HepG2 (cell line): ENCODE measurements around the gene SLC23A2. TPM values are rescaled to one million over a fixed set of nuclear protein-coding genes. Genes with fewer than 3 reads are reported as not detected.

Source experiments
- ATAC-seq: fragments of 200-7000 bp; cut with Tn5 transposase; 3 replicates; pipeline ENCODE4 v1.9.1; 2020; ENCODE audit warnings: mild to moderate bottlenecking, moderate library complexity
- BruUV-seq: library from RNA; stranded (reverse); fragments of 400-500 nt; replicated peaks from 2 replicates; lab custom pipeline; 2021; lab: Mats Ljungman, UMichigan
- CTCF ChIA-PET: fragments of 300-600 bp; formaldehyde crosslinking; extraction: SDS; loops from one replicate; lab custom pipeline; 2021; ENCODE audit warnings: low total read pairs, inconsistent platforms, low intra/inter-chr PET ratio; lab: Yijun Ruan, JAX
- POLR2A ChIA-PET: fragments of 350-600 bp; sonication (Branson Sonifier 250); formaldehyde crosslinking; loops from one replicate; lab custom pipeline; 2020; ENCODE audit warnings: antibody characterized with exemption, inconsistent platforms; lab: Yijun Ruan, JAX
- DNase-seq: peaks from one replicate; pipeline ENCODE4 v3.0.0-alpha.2; 2015; ENCODE audit warnings: low spot score
- FAIRE-seq: peaks from 3 replicates; lab custom pipeline; 2011; peaks lifted over from hg19 to GRCh38; lab: Jason Lieb, UNC
- H2AFZ ChIP-seq: one replicate; pipeline ENCODE4 v1.6.1; 2011; ENCODE audit warnings: low read length, inconsistent platforms
- H3K27ac ChIP-seq: fragments of 300-600 bp; 3 replicates; pipeline ENCODE4 v1.8.0; 2011; ENCODE audit warnings: mixed run types, mild to moderate bottlenecking, mixed read lengths, low read length, inconsistent platforms; ENCODE audit not compliant: insufficient read depth; ENCODE audit errors: extremely low read length
- H3K27me3 ChIP-seq, 2 experiments: fragments of 200-600 bp in 1 of 2; 2 replicates in 1 of 2; 3 replicates in 1 of 2; pipeline versions ENCODE4 v1.6.0 to v1.8.0; 2011; ENCODE audit warnings: low read length in 2 of 2, mild to moderate bottlenecking in 2 of 2, moderate library complexity in 2 of 2, inconsistent platforms in 1 of 2; ENCODE audit not compliant: insufficient read depth in 2 of 2, control insufficient read depth in 1 of 2
- H3K36me3 ChIP-seq, 2 experiments: fragments of 200-600 bp in 1 of 2; replicated peaks in 1 of 2; 2 replicates in 1 of 2; 3 replicates in 1 of 2; pipeline versions ENCODE4 v1.5.1 to v1.8.0; 2011; ENCODE audit warnings: low read length in 2 of 2, inconsistent platforms in 1 of 2; ENCODE audit not compliant: insufficient read depth in 2 of 2, control insufficient read depth in 1 of 2
- H3K4me1 ChIP-seq: 2 replicates; pipeline ENCODE4 v1.5.1; 2012; ENCODE audit warnings: low read length, inconsistent platforms; ENCODE audit not compliant: insufficient read depth
- H3K4me2 ChIP-seq: 2 replicates; pipeline ENCODE4 v1.6.0; 2011; ENCODE audit warnings: low read depth, low read length, inconsistent platforms
- H3K4me3 ChIP-seq, 3 experiments: fragments of 200-600 bp in 1 of 3; sonication (generic), shearing (Covaris generic) in 1 of 3; replicated peaks in 1 of 3; 2 replicates each; pipeline ENCODE4 v1.5.1; 2011 to 2016; ENCODE audit warnings: low read length in 3 of 3, inconsistent platforms in 2 of 3, low read depth in 2 of 3, mild to moderate bottlenecking in 2 of 3, control low read depth in 1 of 3, mixed read lengths in 1 of 3; ENCODE audit not compliant: insufficient read depth in 1 of 3
- H3K79me2 ChIP-seq: one replicate; pipeline ENCODE4 v1.6.1; 2011; ENCODE audit warnings: low read length, inconsistent platforms; ENCODE audit not compliant: insufficient read depth
- H3K9ac ChIP-seq: 2 replicates; pipeline ENCODE4 v1.6.0; 2011; ENCODE audit warnings: mild to moderate bottlenecking, low read depth, low read length, inconsistent platforms; ENCODE audit not compliant: insufficient read depth
- H3K9me3 ChIP-seq: 2 replicates; pipeline ENCODE4 v1.5.1; 2012; ENCODE audit warnings: mild to moderate bottlenecking, low read length
- H4K20me1 ChIP-seq: 2 replicates; pipeline ENCODE4 v1.6.0; 2011; ENCODE audit warnings: inconsistent platforms, mild to moderate bottlenecking, low read length, moderate library complexity; ENCODE audit not compliant: insufficient read depth
- HNF4G ChIP-seq, 2 experiments: sonication (generic) in 1 of 2; formaldehyde crosslinking in 1 of 2; IDR thresholded peaks; 2 replicates each; pipeline versions ENCODE4 v1.4.0 to v1.6.1; 2011 to 2020; ENCODE audit warnings: borderline replicate concordance in 2 of 2, low read depth in 2 of 2, mild to moderate bottlenecking in 2 of 2, low read length in 1 of 2, missing genetic modification reagents in 1 of 2, moderate library complexity in 1 of 2
- MAZ ChIP-seq, 2 experiments: sonication (generic) in 1 of 2; formaldehyde crosslinking in 1 of 2; IDR thresholded peaks; 2 replicates each; pipeline versions ENCODE4 v1.5.0 to v1.6.1; 2012 to 2020; ENCODE audit warnings: low read depth in 2 of 2, mild to moderate bottlenecking in 2 of 2, borderline replicate concordance in 1 of 2, improper control_type of control experiment in 1 of 2, low read length in 1 of 2, missing genetic modification reagents in 1 of 2, moderate library complexity in 1 of 2
- NFE2 ChIP-seq: sonication (generic); formaldehyde crosslinking; IDR thresholded peaks from 2 replicates; pipeline ENCODE4 v1.4.0; 2020; ENCODE audit warnings: missing genetic modification reagents
- SIX1 ChIP-seq: sonication (generic); formaldehyde crosslinking; IDR thresholded peaks from 2 replicates; pipeline ENCODE4 v1.4.0; 2020; ENCODE audit warnings: missing genetic modification reagents, borderline replicate concordance
- STAT5B ChIP-seq: sonication (generic); formaldehyde crosslinking; IDR thresholded peaks from 2 replicates; pipeline ENCODE4 v1.4.0; 2020; ENCODE audit warnings: missing genetic modification reagents
- ZFX ChIP-seq: sonication (generic); formaldehyde crosslinking; IDR thresholded peaks from 2 replicates; pipeline ENCODE4 v1.4.0; 2020; ENCODE audit warnings: mild to moderate bottlenecking, low read depth, missing genetic modification reagents, moderate library complexity
- ZGPAT ChIP-seq: IDR thresholded peaks from 2 replicates; pipeline ENCODE4 v1.6.1; 2016; ENCODE audit warnings: mild to moderate bottlenecking
- ZNF205 ChIP-seq: IDR thresholded peaks from 2 replicates; pipeline ENCODE4 v1.6.1; 2018; ENCODE audit warnings: missing biosample characterization, missing genetic modification reagents
- ZNF652 ChIP-seq: IDR thresholded peaks from 2 replicates; pipeline ENCODE4 v1.6.1; 2016; ENCODE audit warnings: low read depth, borderline replicate concordance
- ZNF660 ChIP-seq: sonication (generic); formaldehyde crosslinking; IDR thresholded peaks from 2 replicates; pipeline ENCODE4 v1.5.1; 2020; ENCODE audit warnings: mild to moderate bottlenecking, low read depth, missing genetic modification reagents, borderline replicate concordance
- ZNF704 ChIP-seq: sonication (generic); formaldehyde crosslinking; IDR thresholded peaks from 2 replicates; pipeline ENCODE4 v1.8.1; 2023; ENCODE audit warnings: mild to moderate bottlenecking, inconsistent platforms, moderate library complexity, missing genetic modification reagents, borderline replicate concordance
- ZXDC ChIP-seq: sonication (generic); formaldehyde crosslinking; IDR thresholded peaks from 2 replicates; pipeline ENCODE4 v1.5.0; 2020; ENCODE audit warnings: mild to moderate bottlenecking, missing genetic modification reagents
- WGBS: methylation state at CpG from one replicate; pipeline ENCODE4 v1.1.6; 2017; ENCODE audit warnings: low lambda C conversion rate; 5-methylcytosine and 5-hydroxymethylcytosine counted together
- in situ Hi-C: cut with HindIII; loops from 2 replicates; pipeline ENCODE4 v1.10.0; 2017; ENCODE audit warnings: low pct_unique_long_range_greater_than_20kb; ENCODE audit not compliant: extremely low pct_ligation_motif_present
- intact Hi-C: fragments of 100-400 bp; cut with micrococcal nuclease; formaldehyde crosslinking; loops from one replicate; pipeline ENCODE4 v1.10.0; 2022; ENCODE audit not compliant: unreplicated experiment
- polyA plus RNA-seq, 8 experiments: library from polyadenylated mRNA; depleted of rRNA in 3 of 8; stranded (reverse) in 7 of 8; unstranded in 1 of 8; fragments of >200 nt; fragmentation: Illumina TruSeq in 4 of 8; extraction: Trizol in 4 of 8; gene quantifications; 2 replicates each; pipeline versions ENCODE4 v1.2.1 to v1.2.3, GENCODE V29; 2011 to 2016; ENCODE audit warnings: low read depth in 4 of 8, missing spikeins in 1 of 8, mixed read lengths in 1 of 8; ENCODE audit not compliant: insufficient read depth in 1 of 8
- total RNA-seq, 5 experiments: library from RNA; depleted of rRNA; stranded (reverse); fragments of >200 nt; fragmentation: Illumina TruSeq; extraction: Trizol; gene quantifications; 2 replicates each; pipeline ENCODE4 v1.2.3, GENCODE V29; 2016; ENCODE audit warnings: low read depth in 1 of 5
- TF ChIP-seq, protein P1 (sequence below): sonication (generic); formaldehyde crosslinking; IDR thresholded peaks from 2 replicates; pipeline ENCODE4 v1.4.0; 2020; ENCODE audit warnings: missing genetic modification reagents

The SLC23A2 gene
- total and polyA plus RNA-seq, 2 of the 13 experiments (the other 11 are each of a cell fraction or from before 2014, with no cell fraction given), result 42.2 to 51.2 TPM

DNA sequence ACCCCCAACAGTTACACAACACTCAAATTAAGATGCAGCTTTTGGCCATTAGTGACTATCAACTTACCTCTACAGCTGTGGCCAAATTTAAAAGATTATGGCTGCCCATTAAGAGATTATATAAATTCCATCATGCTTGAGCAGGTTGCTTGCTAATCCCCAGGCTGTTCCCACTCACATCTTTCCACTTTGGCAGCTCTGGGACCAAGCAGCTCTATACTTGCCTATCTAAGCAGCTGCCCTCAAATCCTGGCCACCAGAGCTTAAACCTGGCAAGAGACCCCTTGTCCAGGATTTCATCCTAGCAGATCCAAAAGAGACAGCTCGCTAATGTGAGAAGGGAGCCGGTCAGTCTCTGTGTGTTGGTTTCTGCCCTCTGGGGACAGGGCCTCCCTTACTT is 127.9 kb downstream of the SLC23A2 start (continued):
- TF ChIP-seq, protein P1, sequence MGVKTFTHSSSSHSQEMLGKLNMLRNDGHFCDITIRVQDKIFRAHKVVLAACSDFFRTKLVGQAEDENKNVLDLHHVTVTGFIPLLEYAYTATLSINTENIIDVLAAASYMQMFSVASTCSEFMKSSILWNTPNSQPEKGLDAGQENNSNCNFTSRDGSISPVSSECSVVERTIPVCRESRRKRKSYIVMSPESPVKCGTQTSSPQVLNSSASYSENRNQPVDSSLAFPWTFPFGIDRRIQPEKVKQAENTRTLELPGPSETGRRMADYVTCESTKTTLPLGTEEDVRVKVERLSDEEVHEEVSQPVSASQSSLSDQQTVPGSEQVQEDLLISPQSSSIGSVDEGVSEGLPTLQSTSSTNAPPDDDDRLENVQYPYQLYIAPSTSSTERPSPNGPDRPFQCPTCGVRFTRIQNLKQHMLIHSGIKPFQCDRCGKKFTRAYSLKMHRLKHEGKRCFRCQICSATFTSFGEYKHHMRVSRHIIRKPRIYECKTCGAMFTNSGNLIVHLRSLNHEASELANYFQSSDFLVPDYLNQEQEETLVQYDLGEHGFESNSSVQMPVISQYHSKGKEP (CRISPR knock-in tag), result no peak
- TF ChIP-seq MAZ (IDR thresholded peaks at IDR 0.05; ENCODE audit: borderline replicate concordance, low read depth, low read length) (no peak), MAZ (CRISPR knock-in tag; IDR thresholded peaks at IDR 0.05; ENCODE audit: low read depth) (no peak)
- TF ChIP-seq, all 625 proteins: peak for 0

DNA sequence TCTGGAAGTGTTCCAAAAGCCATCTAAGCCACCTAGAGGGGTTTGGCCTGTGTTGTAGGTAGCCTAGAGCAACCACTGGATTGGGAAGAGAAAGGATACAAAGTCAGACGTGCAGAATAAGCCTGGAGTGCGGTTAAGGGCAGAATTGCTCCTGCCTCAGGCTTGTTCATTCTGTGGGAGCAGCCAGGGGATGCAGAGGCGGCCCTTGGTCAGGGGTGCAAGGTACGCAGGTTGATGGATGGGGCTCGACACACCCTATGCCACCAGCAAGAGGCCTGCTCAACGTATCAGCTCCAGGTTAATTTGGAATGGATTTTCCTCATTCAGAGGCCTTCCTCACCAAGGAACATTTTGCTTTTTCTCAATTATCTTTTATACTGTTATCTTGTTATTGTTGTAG is 129.8 kb downstream of the SLC23A2 start:
- CTCF ChIA-PET, result no interaction called here
- peaks cover 52 to 85% of the 10 kb centered on the region in 2 experiments for H3K36me3 ChIP-seq
- peak; percentile 26 for FAIRE-seq
- TF ChIP-seq SIX1 (CRISPR knock-in tag) (no peak), ZNF660 (CRISPR knock-in tag) (no peak), HNF4G (IDR thresholded peaks at IDR 0.05; ENCODE audit: borderline replicate concordance, low read depth, low read length) (no peak), HNF4G (CRISPR knock-in tag; IDR thresholded peaks at IDR 0.05; ENCODE audit: borderline replicate concordance, low read depth) (no peak), ZNF704 (CRISPR knock-in tag) (no peak), ZFX (no peak), ZNF652 (no peak), STAT5B (CRISPR knock-in tag) (no peak), NFE2 (CRISPR knock-in tag) (no peak), ZXDC (CRISPR knock-in tag) (no peak), ZGPAT (CRISPR knock-in tag) (no peak), ZNF205 (no peak)

More for the DNA sequence above, 129.8 kb downstream of the SLC23A2 start:
- Histone ChIP-seq H3K27me3 (no peaks in the 10 kb centered on the region), H3K9ac (no peak overlapping the region), H3K79me2 (no peaks in the 10 kb centered on the region), H3K4me1 (no peaks in the 10 kb centered on the region), H2AFZ (no peak overlapping the region), H4K20me1 (no peaks in the 10 kb centered on the region), H3K4me3 (no peak overlapping the region), H3K27ac (no peak overlapping the region), H3K4me2 (no peak overlapping the region), H3K9me3 (no peaks in the 10 kb centered on the region)
- POLR2A ChIA-PET, result no interaction called here
- WGBS, result 98% methylated on average over 6 of the region's 6 CpGs
- ATAC-seq (no peak), DNase-seq (no peak)
- no TSS peak for BruUV-seq
- in situ Hi-C loops (no loop called here), intact Hi-C loops (no loop called here)
